ENCODE results near the gene GPR142. TPM values are rescaled to one million over a fixed set of nuclear protein-coding genes. Genes with fewer than 3 reads are reported as not detected.

The GPR142 gene
- total and polyA plus RNA-seq, 2 of the 13 experiments (the other 11 are each of a cell fraction or from before 2014, with no cell fraction given): not detected

GRCh38 chr17:74368341-74369081, 1.2 kb downstream of the GPR142 start (continued):
- TF ChIP-seq, protein P1, sequence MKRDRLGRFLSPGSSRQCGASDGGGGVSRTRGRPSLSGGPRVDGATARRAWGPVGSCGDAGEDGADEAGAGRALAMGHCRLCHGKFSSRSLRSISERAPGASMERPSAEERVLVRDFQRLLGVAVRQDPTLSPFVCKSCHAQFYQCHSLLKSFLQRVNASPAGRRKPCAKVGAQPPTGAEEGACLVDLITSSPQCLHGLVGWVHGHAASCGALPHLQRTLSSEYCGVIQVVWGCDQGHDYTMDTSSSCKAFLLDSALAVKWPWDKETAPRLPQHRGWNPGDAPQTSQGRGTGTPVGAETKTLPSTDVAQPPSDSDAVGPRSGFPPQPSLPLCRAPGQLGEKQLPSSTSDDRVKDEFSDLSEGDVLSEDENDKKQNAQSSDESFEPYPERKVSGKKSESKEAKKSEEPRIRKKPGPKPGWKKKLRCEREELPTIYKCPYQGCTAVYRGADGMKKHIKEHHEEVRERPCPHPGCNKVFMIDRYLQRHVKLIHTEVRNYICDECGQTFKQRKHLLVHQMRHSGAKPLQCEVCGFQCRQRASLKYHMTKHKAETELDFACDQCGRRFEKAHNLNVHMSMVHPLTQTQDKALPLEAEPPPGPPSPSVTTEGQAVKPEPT (CRISPR knock-in tag; IDR thresholded peaks at IDR 0.05; ENCODE audit: low read depth): no peak
- no peak for TF ChIP-seq ZNF224 (CRISPR knock-in tag; IDR thresholded peaks at IDR 0.05)
- TF ChIP-seq KDM3A (CRISPR knock-in tag; IDR thresholded peaks at IDR 0.05; ENCODE audit: low read depth): no peak
- no peak for TF ChIP-seq HIVEP1 (CRISPR knock-in tag; IDR thresholded peaks at IDR 0.05)
- TF ChIP-seq ZBTB7B (CRISPR knock-in tag; IDR thresholded peaks at IDR 0.05): no peak
- no peak for TF ChIP-seq PREB (CRISPR knock-in tag; IDR thresholded peaks at IDR 0.05)
- TF ChIP-seq ZNF747 (CRISPR knock-in tag; IDR thresholded peaks at IDR 0.05; ENCODE audit: borderline replicate concordance): no peak
- TF ChIP-seq HDAC1 (CRISPR knock-in tag; IDR thresholded peaks at IDR 0.05): no peak
- 0 out of 2 replicates have a peak, but pooled peaks have one; percentile 42 for TF ChIP-seq ZNF567 (CRISPR knock-in tag; IDR thresholded peaks at IDR 0.05; ENCODE audit: borderline replicate concordance)
- TF ChIP-seq, protein P2, sequence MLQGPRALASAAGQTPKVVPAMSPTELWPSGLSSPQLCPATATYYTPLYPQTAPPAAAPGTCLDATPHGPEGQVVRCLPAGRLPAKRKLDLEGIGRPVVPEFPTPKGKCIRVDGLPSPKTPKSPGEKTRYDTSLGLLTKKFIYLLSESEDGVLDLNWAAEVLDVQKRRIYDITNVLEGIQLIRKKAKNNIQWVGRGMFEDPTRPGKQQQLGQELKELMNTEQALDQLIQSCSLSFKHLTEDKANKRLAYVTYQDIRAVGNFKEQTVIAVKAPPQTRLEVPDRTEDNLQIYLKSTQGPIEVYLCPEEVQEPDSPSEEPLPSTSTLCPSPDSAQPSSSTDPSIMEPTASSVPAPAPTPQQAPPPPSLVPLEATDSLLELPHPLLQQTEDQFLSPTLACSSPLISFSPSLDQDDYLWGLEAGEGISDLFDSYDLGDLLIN (CRISPR knock-in tag; IDR thresholded peaks at IDR 0.05; ENCODE audit: borderline replicate concordance): no peak
- TF ChIP-seq, protein P3, sequence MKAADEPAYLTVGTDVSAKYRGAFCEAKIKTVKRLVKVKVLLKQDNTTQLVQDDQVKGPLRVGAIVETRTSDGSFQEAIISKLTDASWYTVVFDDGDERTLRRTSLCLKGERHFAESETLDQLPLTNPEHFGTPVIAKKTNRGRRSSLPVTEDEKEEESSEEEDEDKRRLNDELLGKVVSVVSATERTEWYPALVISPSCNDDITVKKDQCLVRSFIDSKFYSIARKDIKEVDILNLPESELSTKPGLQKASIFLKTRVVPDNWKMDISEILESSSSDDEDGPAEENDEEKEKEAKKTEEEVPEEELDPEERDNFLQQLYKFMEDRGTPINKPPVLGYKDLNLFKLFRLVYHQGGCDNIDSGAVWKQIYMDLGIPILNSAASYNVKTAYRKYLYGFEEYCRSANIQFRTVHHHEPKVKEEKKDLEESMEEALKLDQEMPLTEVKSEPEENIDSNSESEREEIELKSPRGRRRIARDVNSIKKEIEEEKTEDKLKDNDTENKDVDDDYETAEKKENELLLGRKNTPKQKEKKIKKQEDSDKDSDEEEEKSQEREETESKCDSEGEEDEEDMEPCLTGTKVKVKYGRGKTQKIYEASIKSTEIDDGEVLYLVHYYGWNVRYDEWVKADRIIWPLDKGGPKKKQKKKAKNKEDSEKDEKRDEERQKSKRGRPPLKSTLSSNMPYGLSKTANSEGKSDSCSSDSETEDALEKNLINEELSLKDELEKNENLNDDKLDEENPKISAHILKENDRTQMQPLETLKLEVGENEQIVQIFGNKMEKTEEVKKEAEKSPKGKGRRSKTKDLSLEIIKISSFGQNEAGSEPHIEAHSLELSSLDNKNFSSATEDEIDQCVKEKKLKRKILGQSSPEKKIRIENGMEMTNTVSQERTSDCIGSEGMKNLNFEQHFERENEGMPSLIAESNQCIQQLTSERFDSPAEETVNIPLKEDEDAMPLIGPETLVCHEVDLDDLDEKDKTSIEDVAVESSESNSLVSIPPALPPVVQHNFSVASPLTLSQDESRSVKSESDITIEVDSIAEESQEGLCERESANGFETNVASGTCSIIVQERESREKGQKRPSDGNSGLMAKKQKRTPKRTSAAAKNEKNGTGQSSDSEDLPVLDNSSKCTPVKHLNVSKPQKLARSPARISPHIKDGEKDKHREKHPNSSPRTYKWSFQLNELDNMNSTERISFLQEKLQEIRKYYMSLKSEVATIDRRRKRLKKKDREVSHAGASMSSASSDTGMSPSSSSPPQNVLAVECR (CRISPR knock-in tag; IDR thresholded peaks at IDR 0.05; ENCODE audit: borderline replicate concordance): no peak; the same call in 1 of the 2 replicates
- TF ChIP-seq NFE2L2 (IDR thresholded peaks at IDR 0.05; ENCODE audit: low read length): no peak
- no peak for TF ChIP-seq PBX2 (CRISPR knock-in tag; IDR thresholded peaks at IDR 0.05)
- no peak for TF ChIP-seq NFYB (CRISPR knock-in tag; IDR thresholded peaks at IDR 0.05)
- TF ChIP-seq KDM2A (CRISPR knock-in tag; IDR thresholded peaks at IDR 0.05; ENCODE audit: borderline replicate concordance, low read depth): peak; percentile 48; the same call in 1 of the 2 replicates
- no peak for TF ChIP-seq FOXC1 (CRISPR knock-in tag; IDR thresholded peaks at IDR 0.05; ENCODE audit: borderline replicate concordance)
- TF ChIP-seq TSC22D2 (CRISPR knock-in tag; IDR thresholded peaks at IDR 0.05; ENCODE audit: borderline replicate concordance): peak; percentile 28; the same call in 1 of the 2 replicates
- TF ChIP-seq STAG1 (CRISPR knock-in tag; IDR thresholded peaks at IDR 0.05): peak; percentile 80
- no peak for TF ChIP-seq SATB2 (CRISPR knock-in tag; IDR thresholded peaks at IDR 0.05)

All from HepG2 (cell line).